ENCODE data around the gene MEAF6. TPM values are rescaled to one million over a fixed set of nuclear protein-coding genes. Genes with fewer than 3 reads are reported as not detected.

The MEAF6 gene
- total RNA-seq, 1 experiment from 2014 or later: 23.5 TPM

DNA sequence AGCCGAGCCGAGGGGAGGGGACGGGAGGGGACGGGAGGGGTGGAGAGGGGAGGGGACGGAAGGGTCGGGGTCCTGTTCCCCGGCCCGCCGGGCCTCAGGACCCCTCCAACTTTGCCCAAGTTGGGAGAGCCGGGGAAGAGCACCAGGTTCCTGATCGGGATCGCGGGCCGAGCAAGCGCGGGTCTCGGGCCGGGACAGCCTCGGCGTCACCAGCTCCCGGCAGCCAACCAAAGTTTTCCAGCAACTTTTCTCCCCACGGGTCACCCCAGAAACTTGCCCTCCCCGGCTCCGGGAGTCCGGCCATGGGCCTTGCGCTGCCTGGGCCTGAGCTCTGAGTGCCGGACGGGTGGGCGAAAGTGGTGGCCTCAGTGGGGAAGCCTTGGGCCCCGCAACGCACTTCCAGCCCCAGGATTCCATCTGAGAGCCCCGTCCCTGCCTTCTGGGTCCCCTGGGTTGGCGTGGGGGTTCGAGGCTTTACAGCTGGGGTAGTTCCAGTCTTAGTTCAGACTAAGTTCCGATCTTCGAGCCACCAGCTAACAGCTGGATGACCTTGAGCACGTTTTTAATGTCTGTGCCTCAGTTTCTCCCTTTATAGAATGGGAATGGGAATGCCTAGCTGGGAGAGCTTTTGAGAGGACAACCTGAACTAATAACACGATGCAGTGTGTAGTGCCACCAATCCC is 39.7 kb downstream of the MEAF6 start:
- peak; percentile 59 for DNase-seq (ENCODE audit: low spot score)

DNA sequence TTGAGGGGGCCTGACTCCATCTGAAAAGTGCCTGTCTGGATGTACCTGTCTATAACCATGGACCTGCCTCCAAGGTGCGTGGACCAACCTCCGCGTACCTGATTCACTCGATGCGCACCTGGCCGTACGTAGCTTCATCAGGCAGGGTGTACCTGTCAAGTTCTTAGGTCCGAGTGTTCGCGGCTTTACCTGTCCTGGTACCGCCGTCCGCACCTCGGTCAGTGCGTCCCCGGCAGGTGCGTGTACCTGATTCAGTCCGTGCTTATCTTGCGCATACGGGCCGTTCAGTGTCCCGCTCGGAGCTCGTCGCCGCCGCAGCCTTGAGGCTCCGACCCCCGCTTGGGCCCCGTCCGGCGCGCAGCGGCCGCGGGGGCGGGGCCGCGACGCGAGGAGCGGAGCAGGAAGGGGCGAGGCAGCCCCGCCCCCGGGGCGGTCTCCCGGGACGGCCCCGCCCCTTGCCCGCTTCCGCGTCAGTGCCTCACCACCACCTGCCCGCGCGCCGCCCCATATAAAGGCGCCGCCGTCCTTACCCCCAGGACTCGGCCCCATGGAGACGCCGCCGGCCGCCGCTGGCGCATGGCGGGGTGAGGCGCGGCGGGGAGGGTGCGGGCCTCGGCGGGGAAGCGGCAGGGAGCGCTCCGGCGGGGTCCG is 40.4 kb downstream of the MEAF6 start, which contains the start of gene ZC3H12A:
Gene ZC3H12A, plus strand, starts transcription at position 535 of the 651 bp plus-strand sequence. CDS start 917 bp downstream, outside the sequence.
- DNase-seq (ENCODE audit: low spot score): peak; percentile 96

DNA sequence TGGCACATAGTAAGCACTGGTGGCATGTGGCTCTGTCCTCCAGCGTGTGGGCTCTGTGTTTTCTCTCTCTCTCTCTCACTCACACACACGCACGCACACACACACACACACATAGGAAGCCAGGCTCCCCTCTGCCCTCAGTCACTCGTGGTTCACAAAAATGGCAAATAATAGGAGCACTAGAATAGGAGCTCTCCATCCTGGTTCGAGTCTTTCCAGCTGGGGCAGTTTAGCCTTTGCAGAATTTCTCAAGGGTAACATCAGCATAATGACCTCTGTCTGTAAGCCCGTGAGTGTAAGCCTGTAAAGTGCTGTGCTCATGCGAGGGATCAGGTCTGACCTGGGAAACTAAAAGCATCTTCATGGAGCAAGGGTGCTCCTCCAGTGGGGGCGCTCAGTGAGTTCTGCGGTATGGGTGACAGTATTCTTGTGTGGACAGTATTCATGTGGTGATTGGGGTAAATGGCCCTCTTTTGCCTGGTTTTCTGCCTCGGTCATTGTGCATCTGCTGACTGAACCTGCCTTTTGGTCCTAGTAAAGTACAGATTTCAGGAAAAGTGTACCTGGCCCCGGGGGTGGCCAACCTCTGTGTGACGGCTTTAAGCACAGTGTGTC is 41.0 kb downstream of the MEAF6 start:
- DNase-seq (ENCODE audit: low spot score): peak; percentile 55

DNA sequence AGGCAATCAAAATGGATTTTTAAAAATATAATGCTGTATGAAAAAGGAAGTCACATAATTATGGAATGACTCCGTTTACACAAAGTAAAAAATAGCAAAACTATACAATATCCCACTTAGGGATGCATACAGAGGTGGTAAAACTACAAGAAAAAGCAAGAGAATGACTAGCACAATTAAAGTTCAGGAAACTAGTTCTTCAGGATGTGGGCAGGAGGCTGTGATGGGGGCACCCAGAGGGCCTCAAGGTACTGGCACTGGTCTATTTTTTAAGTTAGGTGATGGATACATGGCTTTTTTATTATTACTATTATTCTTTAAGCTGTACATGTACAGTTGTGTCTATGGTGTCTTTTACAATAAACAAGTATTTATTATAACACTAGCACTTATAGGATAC is 41.6 kb downstream of the MEAF6 start:
- no peak for DNase-seq (ENCODE audit: low spot score)

DNA sequence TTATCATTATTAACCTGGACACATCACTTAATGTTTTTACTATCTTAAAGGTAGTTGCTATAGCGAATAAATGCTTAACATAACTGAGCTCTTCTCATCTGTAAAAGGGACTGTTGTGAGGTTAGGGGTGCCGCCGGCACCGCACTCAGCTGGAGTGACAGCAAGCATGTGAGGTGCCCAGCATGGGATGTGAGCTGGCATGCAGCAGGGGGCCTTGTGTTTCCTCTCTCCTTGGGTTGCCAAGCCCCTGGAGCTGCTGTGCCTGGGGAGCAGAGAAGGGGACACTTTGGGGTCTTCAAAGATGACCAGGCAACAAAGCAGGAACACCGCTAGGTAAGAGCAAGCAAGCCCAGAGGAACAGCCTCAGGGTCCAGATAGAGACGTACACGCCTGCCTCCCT is 42.3 kb downstream of the MEAF6 start:
- no peak for DNase-seq (ENCODE audit: low spot score)

DNA sequence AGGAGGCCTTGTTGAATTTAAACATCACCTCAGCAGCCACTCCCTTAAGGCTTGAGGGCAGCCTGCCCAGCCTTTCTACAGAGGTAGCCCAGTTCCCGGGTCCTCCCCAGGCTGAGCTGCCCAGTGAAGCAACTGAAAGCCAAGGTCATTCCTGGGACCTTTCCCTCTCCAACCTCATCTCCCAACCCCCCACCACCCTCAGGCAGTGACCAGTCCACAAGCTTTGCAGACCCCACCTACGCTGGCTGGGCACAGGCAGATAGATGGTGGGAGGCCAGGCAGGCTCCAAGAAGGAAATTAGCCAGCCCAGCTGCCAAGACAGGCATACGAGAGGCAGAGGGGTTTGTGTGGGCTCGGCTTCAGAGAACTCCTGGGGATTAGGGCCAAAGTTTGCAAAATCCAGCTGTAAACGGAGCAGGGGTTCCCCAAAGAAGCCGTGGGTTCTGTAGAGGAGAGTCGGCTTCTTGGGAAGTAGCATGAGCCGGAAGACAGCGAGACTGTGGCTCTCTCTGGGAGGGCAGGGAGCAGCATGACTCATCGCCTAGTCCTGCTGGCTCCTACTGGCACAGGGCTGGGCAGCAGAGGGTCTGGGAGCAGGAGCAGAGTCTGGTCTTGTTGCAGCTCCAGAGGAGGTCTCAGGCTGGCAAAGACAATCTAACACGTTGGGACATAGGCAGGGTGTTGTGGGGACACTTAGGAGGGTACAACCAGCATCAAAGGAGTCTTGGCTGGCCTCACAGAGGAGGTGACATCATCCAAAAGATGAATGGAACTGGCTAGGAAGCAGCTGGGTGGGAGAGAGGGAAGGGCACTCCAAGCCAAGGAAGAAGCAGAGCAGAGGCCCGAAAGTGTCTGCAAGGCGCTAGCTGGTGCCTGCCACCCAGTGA is 43.0 kb downstream of the MEAF6 start:
- DNase-seq (ENCODE audit: low spot score): peak; percentile 91

DNA sequence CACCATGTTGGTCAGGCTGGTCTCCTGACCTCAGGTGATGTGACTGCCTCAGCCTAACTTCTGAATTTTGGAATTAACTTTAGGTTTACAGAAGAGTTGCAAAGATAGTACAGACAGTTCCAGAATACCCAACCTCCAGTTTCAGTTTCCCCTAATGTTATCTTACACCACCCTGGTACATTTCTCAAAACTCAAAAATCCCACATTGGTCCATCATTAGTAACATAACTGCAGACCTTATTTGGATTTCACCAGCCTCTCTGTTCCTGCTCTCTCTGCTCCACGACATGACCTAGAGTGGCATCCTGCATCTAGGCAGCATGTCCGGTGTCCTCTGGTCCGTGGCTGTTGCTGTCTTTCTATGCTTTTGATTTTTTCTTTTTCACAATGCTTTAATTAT is 45.2 kb downstream of the MEAF6 start:
- DNase-seq (ENCODE audit: low spot score): no peak

DNA sequence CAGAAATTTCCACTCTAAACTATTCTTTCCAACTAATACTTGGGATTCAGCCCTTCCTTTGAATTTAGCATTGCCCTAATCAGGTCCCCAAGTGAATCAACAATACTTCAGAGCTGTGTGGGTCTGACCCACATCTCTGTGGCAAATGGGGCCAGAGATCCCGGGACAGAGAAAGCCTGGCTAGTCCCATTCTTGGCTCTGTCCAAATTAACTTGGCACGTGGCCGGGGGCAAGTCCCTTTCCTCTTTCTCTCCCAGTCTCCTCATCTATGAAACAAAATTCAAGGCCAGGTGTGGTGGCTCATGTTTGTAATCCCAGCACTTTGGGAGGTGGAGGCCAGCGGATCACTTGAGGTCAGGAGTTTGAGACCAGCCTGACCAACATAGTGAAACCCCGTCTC is 46.5 kb downstream of the MEAF6 start:
- DNase-seq (ENCODE audit: low spot score): no peak

DNA sequence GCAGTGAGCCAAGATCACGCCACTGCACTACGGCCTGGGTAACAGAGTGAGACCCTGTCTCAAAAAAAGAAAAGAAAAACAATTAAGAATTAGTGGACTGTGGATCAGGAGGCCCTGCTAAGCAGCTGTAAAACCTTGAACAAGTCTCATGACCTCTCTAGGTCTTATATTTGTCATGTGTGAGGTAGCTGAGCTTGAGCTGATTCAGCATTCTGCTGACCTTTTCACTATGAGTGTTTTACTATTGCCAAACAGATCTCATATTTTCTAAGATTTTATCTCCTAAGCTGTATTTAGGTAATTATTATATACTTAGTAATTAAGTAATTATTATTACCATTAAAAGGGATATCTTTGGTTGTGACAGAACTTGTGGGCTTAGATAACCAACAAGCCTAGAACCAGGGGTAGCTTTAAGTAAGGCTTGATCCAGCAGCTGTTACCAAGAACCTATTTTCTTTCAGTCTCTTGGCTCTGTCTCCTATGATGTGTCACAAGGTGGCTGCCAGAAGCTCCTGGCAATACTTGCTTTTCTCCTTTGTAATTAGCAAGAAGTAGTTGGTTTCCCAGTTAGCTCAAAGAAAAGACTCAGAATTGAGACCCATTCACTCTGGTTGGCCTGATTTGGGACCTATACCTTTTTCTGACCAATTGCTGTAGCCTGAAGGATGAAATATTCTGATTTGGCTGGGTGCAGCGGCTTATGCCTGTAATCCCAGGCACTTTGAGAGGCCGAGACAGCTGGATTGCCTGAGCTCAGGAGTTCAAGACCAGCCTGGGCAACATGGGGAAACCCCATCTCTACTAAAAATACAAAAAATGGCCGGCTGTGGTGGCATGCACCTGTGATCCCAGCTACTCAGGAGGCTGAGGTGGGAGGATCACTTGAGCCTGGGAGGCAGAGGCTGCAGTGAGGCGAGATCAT is 48.7 kb downstream of the MEAF6 start:
- DNase-seq (ENCODE audit: low spot score): no peak

DNA sequence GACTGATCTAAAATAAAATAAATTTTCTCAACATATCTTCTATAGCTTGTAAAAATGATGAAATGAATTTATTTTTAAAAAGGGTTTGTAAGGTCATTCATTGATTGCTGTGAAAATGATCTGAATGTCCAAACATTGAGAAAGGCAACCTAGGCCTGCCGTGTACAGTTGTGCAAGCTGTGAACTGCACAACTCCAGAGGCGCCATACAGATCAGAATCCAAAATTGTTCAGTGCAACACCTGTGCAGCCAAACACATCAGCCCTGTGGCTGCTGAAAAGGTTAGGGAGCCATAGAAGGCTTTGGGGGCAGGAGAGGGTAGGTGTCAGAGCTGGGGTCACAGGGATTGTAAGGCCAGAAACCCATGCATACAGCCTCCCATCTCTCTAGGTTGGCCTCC is 50.1 kb downstream of the MEAF6 start:
- DNase-seq (ENCODE audit: low spot score): no peak

DNA sequence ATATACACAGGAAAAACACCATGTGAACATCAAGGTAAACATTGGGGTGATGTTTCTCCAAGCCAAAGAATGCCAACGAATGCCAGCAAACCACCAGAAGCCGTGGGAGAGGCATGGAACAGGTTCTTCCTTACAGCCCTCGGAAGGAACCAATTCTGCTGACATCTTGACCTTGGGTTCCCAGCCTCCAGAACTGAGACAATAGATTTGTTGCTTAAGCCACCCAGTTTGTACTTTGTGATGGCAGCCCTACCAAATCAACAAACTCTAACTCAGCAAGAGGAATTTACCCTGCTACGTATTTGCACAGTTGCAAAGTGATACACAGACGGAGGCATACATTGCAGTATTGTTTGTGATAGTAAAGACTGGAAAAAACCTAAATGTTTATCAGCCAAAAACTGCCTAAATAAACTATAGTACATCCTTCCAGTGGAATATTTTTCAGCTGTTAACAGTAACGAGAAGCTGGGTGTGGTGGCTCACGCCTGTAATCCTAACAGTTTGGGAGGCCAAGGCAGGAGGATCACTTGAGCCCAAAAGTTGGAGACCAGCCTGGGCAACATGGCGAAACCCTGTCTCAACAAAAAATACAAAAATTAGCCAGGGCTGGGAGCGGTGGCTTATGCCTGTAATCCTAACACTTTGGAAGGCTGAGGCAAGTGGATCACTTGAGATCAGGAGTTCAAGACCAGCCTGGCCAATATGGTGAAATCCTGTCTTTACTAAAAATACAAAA is 52.7 kb downstream of the MEAF6 start:
- no peak for DNase-seq (ENCODE audit: low spot score)

DNA sequence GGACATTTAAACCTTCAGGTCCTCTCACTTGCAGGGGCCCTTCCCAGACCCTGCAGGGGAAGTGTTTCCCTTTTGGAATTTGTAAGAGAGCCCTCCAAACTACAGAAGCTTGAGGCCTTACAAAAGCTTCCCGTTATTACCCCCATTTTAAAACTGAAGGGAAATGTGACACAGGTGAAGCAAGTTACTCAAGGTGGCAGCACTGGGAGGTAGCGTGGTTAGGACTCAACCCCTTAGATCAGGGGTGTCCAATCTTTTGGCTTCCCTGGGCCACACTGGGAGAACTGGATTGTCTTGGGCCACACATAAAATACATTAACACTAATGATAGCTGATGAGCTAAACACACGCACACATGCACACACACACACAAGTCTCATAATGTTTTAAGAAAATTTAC is 56.0 kb downstream of the MEAF6 start:
- peak; percentile 32 for DNase-seq (ENCODE audit: low spot score)

DNA sequence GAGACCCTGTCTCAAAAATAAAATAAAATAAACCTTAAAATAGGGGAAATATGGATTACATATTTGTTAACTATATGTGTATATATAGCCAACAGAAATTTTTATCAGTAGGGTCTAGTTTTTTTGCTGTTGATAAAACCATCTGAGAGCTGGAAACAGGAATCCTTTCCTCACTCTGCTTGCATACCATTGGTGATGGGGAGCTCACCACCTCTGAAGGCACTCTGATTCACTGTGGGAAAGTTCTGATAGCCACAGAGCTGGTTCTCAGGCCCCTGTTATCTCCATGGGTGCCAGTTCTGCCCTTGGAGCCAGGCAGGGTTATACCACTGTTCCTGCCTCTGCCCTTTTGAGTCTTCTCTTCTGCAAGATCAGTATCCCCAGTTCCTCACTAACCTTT is 58.0 kb downstream of the MEAF6 start:
- DNase-seq (ENCODE audit: low spot score): no peak

DNA sequence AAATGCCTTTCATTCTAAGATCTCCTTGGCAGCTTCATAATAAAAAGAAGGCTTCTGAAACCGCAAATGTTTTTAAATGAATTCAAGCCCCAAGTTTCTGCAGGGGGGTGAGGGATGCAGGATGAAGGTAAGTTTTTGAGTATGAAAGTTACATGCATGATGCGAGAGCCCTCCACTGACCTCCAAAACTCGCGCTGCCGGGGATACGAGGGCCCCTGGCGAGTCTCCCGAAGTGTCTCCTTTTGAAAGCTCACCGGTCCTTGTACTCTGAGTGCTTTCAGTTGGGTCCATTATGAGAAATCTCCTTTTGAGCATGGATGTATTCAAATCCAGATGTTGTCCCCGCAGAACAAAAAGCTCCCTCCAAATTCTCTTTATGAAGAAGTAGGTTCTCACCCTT is 59.0 kb downstream of the MEAF6 start:
- no peak for DNase-seq (ENCODE audit: low spot score)

DNA sequence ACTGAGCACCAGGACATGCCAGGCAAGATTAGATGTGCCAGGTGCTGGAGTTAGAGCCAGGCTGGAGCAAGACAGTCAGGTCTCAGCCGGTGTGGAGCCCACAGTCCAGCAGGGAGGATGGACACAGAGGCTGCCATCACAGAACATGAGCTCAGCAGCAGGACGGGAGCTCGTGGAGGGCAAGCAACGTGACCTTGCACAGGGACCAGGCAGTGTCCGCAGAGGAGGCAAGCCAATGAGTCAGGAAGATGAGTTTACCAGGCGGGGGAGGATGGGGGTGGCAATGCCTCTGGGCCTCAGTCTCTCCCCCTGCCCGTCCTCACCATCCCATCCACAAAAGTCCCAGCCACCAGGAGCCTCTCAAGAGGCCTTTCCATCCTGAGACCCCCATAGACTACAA is 60.9 kb downstream of the MEAF6 start:
- no peak for DNase-seq (ENCODE audit: low spot score)

DNA sequence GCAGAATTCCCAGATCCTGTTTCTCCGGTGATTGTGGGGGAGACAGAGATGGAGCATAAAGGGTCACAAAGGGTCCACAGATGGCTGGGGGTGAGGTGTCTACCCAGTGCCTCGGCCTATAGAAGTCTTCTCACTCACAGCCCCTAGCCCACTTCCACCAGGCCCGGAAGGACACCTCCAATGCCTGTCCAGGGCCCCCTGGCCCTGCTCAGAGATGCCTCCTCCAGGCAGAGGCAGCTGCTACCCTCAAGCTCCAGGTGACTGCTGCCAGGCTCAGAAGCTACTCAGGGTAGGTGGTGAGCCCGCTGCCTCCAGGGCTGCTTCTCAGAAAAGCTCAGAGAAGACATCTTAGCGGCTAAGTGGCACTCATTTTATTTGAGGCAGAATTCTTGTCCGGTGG is 62.1 kb downstream of the MEAF6 start:
- DNase-seq (ENCODE audit: low spot score): no peak

DNA sequence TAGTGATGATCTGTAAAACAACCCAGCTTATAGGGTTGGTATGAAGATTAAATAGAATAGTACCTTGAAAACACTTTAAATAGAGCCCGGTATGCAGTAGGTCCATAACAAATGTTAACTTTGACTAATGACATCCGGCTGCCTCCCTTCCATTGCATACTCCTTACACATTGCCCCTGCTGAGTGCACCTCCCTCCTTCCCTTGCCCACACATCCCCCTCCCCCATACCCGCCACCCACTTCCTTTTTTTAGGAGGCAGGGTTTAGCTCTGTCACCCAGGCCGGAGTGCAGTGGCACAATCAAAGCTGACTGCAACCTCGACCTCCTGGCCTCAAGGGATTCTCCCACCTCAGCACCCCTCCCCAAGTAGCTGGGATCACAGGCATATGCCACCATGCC is 64.6 kb downstream of the MEAF6 start:
- no peak for DNase-seq (ENCODE audit: low spot score)

DNA sequence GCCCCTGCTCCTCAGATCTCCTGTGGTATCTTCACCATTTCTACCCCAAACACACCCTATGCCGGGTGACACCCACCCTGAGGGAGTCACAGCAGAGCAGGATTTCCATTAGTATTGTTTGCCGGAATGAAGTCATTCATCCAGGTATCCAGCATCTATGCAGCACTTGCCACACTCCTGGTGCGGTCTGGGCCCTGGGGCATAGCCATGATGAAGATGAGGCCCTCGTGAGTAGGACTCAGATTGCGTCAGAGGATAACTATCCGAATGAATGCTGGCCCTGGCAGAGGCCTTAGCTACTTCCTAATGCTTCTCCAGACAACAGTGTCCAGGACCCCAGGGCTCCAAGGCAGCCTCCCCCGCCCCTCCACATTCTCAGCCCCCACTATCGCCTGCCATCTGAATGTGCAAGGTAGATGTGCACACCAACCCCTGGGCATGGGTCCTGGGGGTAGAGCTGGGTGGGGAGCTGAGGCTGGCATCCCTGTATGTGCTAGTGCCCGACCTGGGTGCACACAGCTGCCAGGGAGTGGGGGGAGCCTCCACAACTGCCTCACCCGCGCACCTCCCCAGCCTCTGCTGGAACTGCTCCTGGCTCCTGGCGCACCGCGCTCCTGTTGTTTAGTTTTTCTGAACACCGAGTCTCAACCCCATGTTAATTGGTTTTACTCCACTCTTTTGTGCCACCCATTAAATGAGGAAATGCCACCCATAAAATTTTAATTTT is 65.7 kb downstream of the MEAF6 start:
- no peak for DNase-seq (ENCODE audit: low spot score)

DNA sequence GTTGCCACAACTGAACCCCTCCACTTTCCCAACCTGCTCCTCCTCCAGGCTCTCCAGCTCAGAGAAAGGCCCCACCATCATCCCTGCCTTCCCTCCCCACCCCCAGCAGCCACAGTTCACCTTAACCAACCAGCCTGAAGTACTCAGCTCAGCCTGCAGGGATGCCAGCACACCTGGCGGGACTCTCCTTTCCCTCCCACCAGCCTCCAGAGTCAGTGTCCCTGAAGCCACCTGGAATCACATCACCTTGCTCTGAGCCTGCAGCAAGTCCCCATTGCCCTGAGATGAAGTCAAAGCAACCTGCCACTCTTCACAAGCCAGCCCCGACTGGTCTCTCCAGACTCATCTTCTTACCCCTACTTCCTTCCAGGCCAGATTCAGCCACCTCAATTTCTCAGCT is 66.4 kb downstream of the MEAF6 start:
- no peak for DNase-seq (ENCODE audit: low spot score)

DNA sequence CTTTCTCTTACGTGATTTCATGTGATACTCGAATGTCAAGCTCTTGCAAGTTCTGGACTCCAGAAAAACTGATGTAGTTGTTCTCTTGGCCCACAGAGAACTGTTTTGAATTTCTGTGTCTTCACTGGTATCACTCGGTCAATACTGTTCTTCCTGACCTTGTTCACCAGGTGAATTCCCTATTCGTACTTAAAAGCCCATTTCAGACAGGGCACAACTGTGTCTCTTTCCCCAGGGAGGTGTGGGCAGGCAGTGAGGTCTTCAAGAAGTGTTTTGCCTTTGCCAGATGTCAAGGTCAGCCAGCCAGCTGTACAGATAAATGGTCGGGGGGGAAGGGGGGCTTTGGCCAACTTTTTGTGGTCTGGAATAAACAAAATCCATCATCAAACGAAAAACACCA is 67.7 kb downstream of the MEAF6 start:
- DNase-seq (ENCODE audit: low spot score): no peak

Data from HT-29 (cell line).